Activated CD4-positive, alpha-beta T cell treated with anti-CD3 and anti-CD28 coated beads, Interleukin-2, amount 50 U/mL, for 48 hours (primary cell): ENCODE data around the gene SLC16A7.

Experiments
- DNase-seq, 2 experiments: peaks; one replicate each; pipeline ENCODE4 v3.0.0-alpha.2; 2020

SLC16A7 gene

DNA sequence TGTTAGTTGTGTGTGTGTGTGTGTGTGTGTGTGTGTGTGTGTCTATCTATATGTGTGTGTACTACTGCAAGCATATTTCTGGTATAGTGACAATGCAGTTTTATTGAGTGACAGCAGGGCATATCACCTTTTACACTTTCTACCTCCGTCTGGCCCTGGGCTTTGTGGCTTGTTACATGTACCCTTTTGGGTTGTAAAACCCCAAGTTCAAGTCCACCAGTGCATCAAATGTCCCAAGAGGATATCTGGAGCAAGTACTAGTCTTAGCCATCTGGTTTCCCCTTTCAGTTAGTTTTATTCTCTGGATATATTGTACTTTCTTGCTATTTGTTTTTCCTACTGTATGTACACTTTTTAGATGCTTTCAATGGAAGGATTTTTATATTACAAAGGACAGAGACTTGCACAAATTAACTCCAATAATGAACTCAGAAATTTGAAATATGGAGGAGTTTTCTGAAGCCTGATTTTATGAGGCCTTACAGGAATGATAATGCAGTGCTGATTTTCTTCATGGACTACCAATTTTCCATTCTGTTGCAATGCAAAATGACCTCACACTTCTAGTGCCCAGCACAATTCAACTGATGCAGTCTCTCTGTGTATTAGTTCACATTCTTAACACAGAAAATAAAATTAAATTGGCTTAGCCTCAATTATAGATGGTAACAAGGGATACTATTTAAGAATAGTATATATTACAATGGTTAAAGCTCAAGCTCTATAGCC lies 29.1 kb downstream of the SLC16A7 start:
- no peak for DNase-seq

DNA sequence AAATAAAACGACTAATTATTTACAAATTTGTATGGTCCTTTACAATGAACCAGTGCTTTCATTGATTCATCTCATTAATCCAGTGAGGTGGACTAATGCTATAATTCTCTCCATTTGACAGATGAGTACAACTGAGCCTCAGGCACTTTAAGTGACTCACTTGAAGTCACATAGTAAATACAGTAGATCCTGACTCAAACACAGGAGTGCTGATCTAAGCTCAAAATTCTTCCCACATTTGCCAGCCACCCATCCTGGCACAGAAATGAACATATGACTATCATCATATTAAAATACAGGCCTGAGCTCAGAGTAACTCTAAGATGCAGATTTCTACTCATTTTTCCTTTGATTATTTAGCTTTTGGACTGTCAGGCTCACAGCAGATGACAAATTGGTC lies 30.6 kb downstream of the SLC16A7 start:
- no peak for DNase-seq

DNA sequence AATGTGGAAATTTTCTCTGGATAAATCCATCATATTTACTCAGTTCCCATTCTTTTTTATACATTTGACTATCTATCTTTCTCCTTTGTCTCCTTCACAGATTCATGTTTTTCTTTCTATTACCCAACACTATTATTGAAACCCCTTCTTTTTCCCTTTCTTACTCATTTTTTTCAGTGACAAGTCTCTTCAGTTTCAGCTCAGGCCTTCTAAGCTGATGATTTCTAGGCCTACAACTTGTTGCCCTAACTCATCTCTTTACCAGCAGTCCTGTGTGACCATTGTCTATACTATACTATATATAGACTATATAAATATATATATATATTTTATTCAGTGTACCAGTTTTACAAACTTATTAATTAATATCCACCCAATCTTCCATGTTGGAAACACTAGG lies 31.8 kb downstream of the SLC16A7 start:
- DNase-seq: no peak

DNA sequence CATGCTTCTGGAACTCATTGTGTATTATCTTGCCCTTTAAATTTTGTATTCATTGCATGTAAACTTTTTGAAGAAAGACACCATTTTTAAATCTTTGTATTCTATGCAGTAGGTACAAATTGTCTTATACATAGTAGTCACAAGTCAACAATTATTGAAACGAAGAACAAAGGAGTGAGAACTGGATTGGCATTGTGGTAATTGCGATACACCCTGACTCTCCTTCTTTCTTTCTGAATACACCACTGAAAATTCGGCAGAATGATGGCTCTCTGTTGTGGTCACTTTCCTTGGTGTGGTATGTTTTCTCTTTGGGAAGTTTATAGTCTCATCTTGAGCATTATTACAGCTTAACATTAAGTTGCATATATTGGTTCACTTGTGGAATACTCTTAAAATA lies 34.1 kb downstream of the SLC16A7 start:
- DNase-seq: no peak

DNA sequence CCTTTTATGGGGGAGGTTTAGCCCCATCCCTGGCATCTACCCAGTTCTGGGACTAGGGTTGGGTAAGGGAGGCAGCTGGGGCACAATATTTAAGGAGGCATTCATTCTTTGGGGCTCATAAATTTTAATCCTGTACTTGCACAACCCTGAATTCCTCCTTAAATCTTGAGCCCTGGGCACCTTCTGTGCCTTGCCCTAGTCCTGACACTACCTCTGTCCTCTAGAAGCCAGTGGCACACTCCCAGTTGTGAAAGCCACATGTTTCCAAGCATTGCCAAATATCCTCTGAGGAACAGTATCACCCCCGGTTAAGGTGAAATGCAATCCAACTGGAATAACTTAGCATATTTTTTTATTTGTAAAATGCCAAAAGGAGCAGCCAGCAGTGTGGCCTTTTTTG lies 36.6 kb downstream of the SLC16A7 start:
- DNase-seq: no peak

DNA sequence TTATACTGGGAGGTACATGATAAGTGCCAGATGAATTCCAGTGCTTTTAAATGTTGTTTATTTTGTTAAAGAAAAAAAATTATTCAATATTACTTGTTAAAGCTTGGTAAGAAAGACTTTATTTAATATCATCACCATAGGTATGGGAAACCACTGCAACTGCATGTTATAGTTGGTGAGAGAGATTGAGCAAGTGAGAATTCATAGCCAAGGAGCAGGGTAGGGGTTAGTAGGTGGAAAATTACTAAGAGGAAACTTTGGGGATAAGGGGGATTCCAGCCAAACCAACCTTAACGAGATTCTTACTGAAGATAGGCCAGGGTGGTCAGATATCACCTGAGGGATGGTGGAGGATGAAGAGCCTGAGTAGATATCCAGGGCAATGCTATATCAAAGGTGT lies 38.4 kb downstream of the SLC16A7 start:
- DNase-seq: no peak

DNA sequence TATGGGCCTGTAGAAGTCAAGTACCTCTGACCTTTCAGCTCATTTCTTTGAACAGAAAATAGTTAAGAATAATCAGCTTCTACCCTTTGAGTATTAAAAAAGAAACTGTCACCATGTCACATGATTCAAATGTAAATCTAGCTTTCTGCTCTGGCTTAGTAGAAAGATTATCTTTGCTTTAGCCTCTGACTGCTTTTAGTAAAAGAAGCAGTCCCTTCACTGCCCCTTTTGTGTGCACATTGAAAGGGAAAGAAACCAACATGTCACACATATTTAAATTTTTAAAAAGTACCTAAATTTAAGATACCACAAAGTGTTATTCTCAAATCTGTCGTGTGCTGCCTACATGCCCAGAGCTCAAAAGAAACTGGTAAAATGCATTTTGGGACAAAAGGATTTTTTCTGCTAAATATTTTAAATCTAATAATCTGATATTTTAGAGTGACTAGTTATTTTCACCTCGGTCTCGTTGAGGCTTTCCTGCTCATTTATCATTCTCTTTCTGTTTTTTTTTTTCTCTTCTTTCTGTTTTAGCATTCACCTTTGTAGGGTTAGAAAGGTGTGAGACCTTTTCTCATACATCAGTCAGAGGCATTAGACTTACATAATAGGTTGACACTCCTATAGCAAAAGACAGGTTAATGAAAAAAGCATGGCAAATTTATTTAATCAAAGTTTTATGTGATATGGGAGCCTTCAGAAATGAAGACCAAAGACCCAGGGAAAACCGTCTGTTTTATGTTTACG lies 41.3 kb downstream of the SLC16A7 start:
- DNase-seq: no peak

DNA sequence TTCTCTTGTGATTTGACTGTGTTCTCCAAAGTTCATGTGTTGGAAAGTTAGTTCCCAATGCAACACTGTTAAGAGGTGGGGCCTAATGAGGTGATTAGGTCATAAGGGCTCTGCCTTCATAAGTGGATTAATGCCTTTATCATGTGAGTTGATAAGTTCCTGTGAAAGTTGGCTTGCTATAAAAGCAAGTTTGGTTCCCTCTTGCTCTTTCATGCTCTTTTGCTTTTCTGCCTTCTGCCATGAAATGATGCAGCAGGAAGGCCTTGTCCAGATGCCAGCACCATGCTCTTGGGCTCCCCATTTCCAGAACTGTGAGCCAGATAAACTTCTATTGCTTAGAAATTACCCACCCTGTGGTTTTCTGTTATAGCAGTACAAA lies 41.9 kb downstream of the SLC16A7 start:
- DNase-seq: no peak

DNA sequence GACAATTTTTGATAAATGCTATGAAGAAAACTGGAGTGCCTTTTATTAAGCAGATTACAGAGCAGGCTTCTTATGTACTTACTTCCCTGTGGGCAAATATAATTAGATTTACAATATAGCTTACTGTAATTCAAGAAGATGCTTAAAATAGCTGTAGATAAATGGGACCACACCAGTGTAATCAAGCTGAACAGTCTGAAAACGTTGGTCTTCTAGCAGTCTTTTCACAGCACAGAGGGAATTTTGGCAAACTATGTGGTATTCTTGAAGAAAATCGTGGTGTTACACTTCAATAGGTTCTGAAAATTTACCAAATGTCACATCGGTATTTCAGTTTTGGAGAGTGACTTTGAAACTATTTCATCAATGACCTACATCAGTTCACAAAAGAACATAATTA lies 47.7 kb downstream of the SLC16A7 start:
- DNase-seq: no peak

DNA sequence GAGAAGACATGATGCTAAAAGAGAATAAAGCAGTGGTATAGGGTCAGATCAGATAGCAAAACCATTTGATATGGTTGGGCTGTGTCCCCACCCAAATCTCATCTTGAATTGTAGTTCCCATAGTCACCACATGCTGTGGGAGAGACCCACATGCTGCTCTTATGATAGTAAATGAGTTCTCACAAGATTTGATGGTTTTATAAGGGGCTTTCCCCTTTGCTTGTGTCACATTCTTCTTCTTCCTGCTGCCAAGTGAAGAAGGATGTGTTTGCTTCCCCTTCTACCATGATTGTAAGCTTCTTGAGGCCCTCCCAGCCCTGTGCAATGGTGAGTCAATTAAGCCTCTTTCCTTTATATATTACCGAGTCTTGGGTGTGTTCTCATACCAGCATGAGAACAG lies 49.4 kb downstream of the SLC16A7 start:
- no peak for DNase-seq

DNA sequence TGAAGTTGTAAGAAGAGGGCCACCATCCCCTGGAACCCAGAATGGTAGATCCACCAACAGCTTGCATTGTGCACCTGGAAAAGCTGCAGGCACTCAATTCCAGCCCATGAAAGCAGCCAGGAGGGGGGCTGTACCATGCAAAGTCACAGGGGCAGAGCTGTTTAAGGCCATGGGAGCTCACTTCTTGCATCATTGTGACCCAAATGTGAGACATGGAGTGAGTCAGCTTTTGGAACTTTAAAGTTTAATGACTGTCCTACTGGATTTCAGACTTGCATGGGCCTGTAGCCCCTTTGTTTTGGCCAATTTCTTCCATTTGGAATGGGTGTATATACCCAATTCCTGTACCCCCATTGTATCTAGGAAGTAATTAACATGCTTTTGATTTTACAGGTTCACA lies 50.8 kb downstream of the SLC16A7 start:
- no peak for DNase-seq

DNA sequence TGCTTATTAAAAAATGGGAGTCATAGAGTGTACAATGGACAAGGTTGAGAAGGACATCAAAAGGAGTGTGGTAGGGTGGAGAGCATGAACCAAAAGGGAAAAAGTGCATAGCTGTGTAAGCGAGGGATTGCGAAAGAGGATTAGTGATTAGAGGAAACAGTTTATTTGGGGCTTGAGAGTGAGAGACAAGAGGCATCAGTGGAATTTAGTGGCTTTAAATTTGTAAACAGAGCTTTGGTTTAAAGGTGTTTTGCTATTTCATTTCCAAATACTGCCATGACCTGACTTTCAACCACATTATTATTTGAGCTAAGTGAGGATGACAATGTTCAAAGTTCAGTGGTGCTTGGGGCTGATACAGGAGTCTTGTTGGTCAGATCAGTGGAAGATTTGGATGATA lies 53.4 kb downstream of the SLC16A7 start:
- DNase-seq: no peak

DNA sequence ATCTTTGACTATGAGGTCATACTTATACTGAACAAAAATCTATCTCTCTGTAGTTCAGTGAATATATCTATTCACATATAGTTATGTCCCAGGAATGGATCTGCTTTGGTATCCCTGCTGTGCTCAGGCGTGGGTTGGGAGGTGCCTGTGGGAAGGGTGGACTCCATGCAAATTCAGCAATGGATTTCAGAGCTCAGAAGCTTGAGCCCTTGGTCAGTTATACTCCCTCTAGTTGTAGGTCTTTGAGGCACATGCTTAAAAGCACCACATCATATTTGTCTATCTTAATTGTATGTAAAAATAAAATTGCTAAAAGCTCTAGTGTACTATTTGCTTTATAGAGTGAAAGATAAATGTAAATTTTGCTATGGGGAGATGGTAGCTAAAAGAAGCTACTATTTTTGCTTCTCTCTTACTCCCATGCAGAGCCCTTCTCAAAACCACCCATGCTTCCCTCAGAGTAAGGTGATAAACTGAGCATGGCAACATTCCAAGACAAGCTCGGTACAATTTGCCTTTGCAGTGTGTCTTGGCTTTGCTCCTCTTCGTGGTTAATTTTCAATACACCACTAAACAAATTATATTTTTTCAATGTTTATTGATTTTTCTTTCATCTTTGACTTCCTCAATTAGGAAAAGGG lies 54.9 kb downstream of the SLC16A7 start:
- no peak for DNase-seq

DNA sequence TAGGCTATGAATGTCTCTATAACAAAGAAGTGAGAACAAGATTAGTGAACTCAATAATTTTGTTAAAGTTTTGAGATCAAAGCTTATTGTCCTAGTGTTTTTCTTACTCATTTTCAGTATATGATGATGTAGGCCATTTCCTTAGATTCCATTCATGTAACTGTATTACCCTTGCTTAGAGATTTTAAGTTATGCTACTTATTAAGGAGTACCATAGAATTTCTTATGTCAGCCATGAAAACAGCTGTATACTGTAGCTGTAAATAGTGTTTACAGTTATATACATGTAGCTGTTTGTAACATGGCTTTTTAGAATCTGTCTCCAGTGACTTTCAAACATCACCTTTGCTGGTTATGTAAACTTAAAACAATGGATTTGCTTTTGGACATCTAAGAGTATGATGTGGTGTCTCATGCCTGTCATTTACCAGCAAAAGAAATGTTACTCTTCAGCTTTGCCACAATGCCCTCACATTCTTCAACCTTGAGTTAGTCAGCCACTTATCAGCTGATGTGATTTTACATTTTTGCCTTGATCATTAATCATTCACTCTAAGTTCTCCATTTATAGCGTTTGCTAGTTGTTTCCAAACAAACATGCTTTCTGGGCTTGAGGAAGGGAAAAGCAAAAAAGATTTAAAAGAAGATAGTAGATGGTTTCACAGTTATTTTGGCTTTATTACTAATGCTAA lies 55.5 kb downstream of the SLC16A7 start:
- DNase-seq: no peak

DNA sequence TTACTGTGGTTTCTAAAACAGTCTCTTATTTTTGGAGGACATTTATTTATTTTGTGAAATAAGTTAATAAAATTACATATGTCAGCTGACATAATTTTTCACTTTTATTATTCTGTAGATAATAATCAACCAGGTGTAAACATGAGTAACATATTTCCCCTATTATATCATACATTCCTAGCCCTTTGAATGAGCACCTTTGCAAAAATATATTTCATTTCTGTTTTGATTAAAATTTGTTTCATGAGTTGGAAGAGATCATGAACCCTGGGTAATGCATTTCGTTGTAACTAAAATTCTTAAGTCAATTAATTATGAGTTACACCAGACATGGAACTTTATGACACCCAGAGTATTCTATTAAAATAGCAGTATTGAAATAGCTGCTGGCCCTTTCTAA lies 56.3 kb downstream of the SLC16A7 start:
- no peak for DNase-seq

DNA sequence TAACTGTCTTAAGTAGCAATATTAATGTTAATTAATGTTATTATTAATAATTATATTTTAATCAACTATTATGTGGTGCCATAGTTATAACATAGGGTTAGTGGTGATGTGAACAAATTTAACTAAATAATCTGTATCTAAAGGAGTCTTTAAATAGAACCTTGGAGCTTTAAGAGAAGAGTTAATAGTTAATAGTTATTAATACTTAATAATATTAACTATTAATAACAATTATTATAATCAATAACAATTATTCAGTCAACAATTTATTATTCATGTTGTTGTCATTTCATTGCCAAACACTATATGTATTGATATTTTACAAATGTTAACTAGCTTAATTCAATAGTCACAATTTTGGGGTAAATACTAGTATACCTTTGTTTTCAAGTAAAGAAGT lies 58.2 kb downstream of the SLC16A7 start:
- no peak for DNase-seq

DNA sequence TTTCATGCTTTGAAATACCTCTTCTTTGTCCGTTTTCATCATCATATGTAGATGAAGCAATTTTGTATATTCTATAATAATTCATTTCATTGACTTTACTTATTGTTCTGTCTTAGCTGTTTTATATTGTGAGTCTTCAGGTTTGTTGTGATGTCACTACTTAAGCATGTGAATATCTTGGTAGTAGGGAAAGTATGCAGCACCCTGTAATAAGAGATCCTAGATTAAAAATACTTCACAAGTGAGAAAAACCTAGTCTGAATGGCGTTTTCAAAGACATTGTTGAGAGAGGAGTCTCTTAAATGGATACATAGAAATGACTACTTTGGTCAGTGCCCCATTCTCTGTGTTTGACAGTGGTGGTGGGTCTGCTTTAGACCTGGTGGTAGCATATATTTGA lies 61.4 kb downstream of the SLC16A7 start:
- DNase-seq: no peak

DNA sequence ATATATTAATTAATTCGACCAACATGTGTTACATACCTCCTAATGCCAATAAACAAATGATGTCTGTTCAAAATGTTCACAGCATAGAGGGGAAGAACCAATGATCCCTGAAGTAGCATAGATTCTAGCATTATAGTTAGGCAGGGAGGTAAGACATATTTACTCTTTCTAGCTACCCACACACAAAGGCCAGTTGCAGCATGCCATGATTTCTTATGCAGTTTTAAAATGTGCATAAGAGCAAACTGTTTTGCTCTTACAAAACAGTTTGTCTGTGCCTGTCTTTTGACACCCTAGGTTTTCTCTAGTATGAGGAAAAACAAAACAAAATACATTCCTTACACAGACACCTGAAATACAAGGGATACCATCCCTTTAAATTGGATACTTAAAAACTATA lies 61.9 kb downstream of the SLC16A7 start:
- DNase-seq: no peak

DNA sequence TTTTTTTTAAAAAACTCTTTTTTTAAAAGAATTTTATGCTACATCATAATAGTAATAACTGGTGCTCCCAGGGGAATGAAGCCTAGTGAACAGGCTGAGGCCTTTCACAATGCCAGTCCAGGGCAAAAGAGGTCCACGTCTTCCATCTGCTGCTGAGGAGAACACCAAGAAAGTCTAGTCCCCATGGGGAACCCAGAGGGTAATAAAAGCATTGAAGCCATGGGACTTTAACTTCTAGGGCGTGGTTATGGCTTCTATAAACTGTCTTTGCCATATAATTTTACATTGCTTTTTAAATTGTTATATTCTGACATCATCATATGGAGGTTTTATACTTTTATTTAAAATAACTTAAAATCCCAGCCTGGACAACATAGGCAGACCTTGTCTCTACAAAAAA lies 64.3 kb downstream of the SLC16A7 start:
- no peak for DNase-seq

DNA sequence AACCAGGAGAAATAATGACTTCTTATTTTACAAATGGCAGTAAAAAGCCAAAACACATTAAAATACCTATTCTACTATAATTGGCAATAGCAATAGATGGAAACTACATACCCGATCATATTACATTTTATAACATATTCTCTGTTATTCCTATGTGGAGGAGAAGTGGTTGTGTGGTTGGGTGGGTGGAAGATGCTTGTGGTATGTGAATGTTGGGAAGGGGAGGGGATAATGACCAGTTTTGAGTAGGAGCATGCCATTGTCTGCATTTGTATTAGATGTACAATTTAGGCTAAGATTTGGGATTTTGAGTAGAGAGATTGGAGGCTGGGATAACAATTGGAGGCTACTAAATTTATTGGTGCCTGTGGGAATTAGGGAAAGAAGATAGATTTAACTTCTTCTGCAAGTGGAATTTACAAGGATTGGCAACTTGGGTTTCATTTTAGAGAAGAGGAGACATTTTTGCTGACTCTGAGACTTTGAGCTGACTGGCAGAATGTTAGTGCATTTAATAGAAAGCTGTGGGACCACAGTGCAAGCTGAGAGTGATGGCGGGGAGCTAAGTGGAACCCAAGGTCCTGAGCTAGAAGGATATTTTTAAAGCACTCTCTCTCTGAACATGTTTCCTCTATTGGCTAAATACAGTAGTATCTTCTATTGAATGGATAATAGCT lies 65.2 kb downstream of the SLC16A7 start:
- DNase-seq: no peak

DNA sequence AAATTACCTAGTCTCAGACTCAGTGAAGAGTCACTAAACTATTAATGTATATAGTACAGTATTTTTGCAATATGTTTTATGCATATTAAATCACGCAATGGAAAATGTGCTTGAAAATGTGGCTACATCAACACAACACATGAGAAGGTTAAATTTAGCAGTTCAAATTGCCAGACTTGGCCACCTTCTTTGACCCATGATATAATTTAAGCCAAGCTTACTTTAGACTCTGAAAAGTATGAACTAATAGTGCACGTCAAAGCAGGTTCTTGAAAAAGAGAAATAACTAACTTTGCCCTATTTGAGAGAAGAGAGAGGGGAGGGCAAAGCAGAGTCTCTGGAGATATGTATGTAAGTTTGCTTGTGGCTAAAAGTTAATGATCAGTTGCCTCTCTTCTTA lies 68.7 kb downstream of the SLC16A7 start:
- no peak for DNase-seq

DNA sequence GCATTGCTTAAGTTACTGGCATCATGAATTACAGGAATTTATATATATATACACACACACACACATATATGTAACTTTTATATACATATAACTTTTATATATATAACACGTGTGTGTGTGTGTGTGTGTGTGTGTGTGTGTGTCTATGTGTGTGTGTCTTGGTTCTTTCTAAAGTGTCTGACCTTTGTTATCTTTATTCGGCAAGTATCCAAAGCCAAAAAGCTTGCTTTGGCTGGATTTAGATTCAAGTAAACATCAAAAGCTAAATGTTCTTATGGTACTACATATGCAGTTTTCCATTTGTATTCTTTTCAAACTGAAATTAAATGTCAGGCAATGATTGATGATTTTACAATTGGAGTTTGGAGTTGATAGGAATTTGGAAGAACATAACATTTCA lies 69.9 kb downstream of the SLC16A7 start:
- no peak for DNase-seq

DNA sequence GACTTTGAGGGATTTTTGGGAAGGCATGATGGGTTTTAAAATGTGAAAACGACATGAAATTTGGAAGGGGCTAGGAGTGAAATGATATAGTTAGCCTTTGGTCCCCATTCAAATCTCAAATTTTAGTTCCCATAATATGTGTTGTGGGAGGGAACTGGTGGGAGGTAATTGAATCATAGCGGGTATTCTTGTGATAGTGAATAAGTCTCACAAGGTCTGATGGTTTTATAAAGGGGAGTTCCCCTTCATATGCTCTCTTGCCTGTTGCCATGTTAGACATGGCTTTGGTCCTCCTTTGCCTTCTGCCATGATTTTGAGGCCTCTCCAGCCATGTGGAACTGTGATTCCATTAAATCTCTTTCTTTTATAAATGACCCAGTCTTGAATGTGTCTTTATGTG lies 72.8 kb downstream of the SLC16A7 start:
- DNase-seq: no peak
